Raji (cell line): Measurements from ENCODE around the gene SLC16A12.

Source experiments
- POLR2A ChIP-seq: IDR thresholded peaks from 2 replicates; pipeline ENCODE4 v1.6.1; 2011; ENCODE audit warnings: low read depth, low read length, control low read depth; ENCODE audit not compliant: insufficient read depth

Gene SLC16A12

GRCh38 chr10:89555688-89556445, 20.5 kb upstream of the SLC16A12 start:
- TF ChIP-seq POLR2A = no peak

GRCh38 chr10:89554433-89554832, 19.0 kb upstream of the SLC16A12 start:
- TF ChIP-seq POLR2A = no peak

- no peak for TF ChIP-seq POLR2A
Measured at GRCh38 chr10:89553064-89553734, 17.8 kb upstream of the SLC16A12 start.

- no peak for TF ChIP-seq POLR2A
Measured at GRCh38 chr10:89552213-89552612, 16.8 kb upstream of the SLC16A12 start.

- no peak for TF ChIP-seq POLR2A
Measured at GRCh38 chr10:89550509-89550908, 15.1 kb upstream of the SLC16A12 start.

- TF ChIP-seq POLR2A = no peak
Measured at GRCh38 chr10:89549510-89549909, 14.1 kb upstream of the SLC16A12 start.

GRCh38 chr10:89548673-89549072, 13.3 kb upstream of the SLC16A12 start:
- no peak for TF ChIP-seq POLR2A

GRCh38 chr10:89547853-89548513, 12.6 kb upstream of the SLC16A12 start:
- no peak for TF ChIP-seq POLR2A

GRCh38 chr10:89543841-89544240, 8.4 kb upstream of the SLC16A12 start:
- TF ChIP-seq POLR2A = no peak

- TF ChIP-seq POLR2A = no peak
Measured at GRCh38 chr10:89540420-89540949, 5.1 kb upstream of the SLC16A12 start.

- no peak for TF ChIP-seq POLR2A
Measured at GRCh38 chr10:89537364-89537763, 2.0 kb upstream of the SLC16A12 start.

GRCh38 chr10:89536013-89536354, 590 bp upstream of the SLC16A12 start:
- TF ChIP-seq POLR2A = no peak

- no peak for TF ChIP-seq POLR2A
Measured at GRCh38 chr10:89534826-89535166, 598 bp downstream of the SLC16A12 start.

- TF ChIP-seq POLR2A = no peak
Measured at GRCh38 chr10:89532476-89532875, 2.9 kb downstream of the SLC16A12 start.

- no peak for TF ChIP-seq POLR2A
Measured at GRCh38 chr10:89531359-89531758, 4.0 kb downstream of the SLC16A12 start.

GRCh38 chr10:89526358-89526757, 9.0 kb downstream of the SLC16A12 start:
- TF ChIP-seq POLR2A = no peak
